ENCODE results near the gene ATP6AP2.
"Not testable (repeated sequence)": the region's sequence is repeated elsewhere in the genome, so short reads cannot be mapped to it uniquely, and the experiment has no call there.

ATP6AP2 gene

GRCh38 chrX:40581336-40581920 is 658 bp downstream of the ATP6AP2 start:
- ChIA-PET CTCF (no interaction called here), POLR2A (no interaction called here)
- H3K4me3 ChIP-seq (ENCODE audit: low read depth, low read length) = peak overlapping the region; percentile 80
- TF ChIP-seq CTCF (IDR thresholded peaks at IDR 0.05; ENCODE audit: insufficient read depth, low read length, missing control alignments) = no peak
- DNase-seq (ENCODE audit: low read depth, low spot score) = no peak

- DNase-seq (ENCODE audit: low read depth, low spot score); CTCF ChIA-PET; H3K4me3 ChIP-seq (ENCODE audit: low read depth, low read length); POLR2A ChIA-PET: not testable (repeated sequence)
Observed at GRCh38 chrX:40582178-40582577, 1.4 kb downstream of the ATP6AP2 start.

- TF ChIP-seq CTCF (IDR thresholded peaks at IDR 0.05; ENCODE audit: insufficient read depth, low read length, missing control alignments) = no peak
- ChIA-PET POLR2A (no interaction called here), CTCF (no interaction called here)
- DNase-seq (ENCODE audit: low read depth, low spot score) = no peak
- no peak overlapping the region for H3K4me3 ChIP-seq (ENCODE audit: low read depth, low read length)
Observed at GRCh38 chrX:40582811-40583210, 2.0 kb downstream of the ATP6AP2 start.

GRCh38 chrX:40587623-40588022 is 6.9 kb downstream of the ATP6AP2 start:
- POLR2A ChIA-PET; H3K4me3 ChIP-seq (ENCODE audit: low read depth, low read length); DNase-seq (ENCODE audit: low read depth, low spot score); CTCF ChIA-PET: not testable (repeated sequence)

- H3K4me3 ChIP-seq (ENCODE audit: low read depth, low read length); POLR2A ChIA-PET; DNase-seq (ENCODE audit: low read depth, low spot score): not testable (repeated sequence)
- CTCF ChIA-PET = interaction anchor here (0.9 kb wide), 1 partner anchor 16 kb away, joined by 3 read pairs; no protein-coding TSS in a partner anchor
Observed at GRCh38 chrX:40589616-40590321, 9.0 kb downstream of the ATP6AP2 start.

- TF ChIP-seq CTCF (IDR thresholded peaks at IDR 0.05; ENCODE audit: insufficient read depth, low read length, missing control alignments) = no peak
- DNase-seq (ENCODE audit: low read depth, low spot score) = no peak
- CTCF ChIA-PET = no interaction called here
- H3K4me3 ChIP-seq (ENCODE audit: low read depth, low read length) = no peak overlapping the region
- POLR2A ChIA-PET = no interaction called here
Observed at GRCh38 chrX:40603446-40603845, 22.7 kb downstream of the ATP6AP2 start.

- ChIA-PET POLR2A (no interaction called here), CTCF (no interaction called here)
- TF ChIP-seq CTCF (IDR thresholded peaks at IDR 0.05; ENCODE audit: insufficient read depth, low read length, missing control alignments) = no peak
- H3K4me3 ChIP-seq (ENCODE audit: low read depth, low read length) = no peak overlapping the region
- no peak for DNase-seq (ENCODE audit: low read depth, low spot score)
Observed at GRCh38 chrX:40607381-40607780, 26.6 kb downstream of the ATP6AP2 start.

- no peak for TF ChIP-seq CTCF (IDR thresholded peaks at IDR 0.05; ENCODE audit: insufficient read depth, low read length, missing control alignments)
- CTCF ChIA-PET = no interaction called here
- POLR2A ChIA-PET = no interaction called here
- no peak for DNase-seq (ENCODE audit: low read depth, low spot score)
- H3K4me3 ChIP-seq (ENCODE audit: low read depth, low read length) = no peak overlapping the region
Observed at GRCh38 chrX:40612511-40612910, 31.7 kb downstream of the ATP6AP2 start.
